ENCODE data around the gene HELLS.
"Not testable (repeated sequence)": the region's sequence is repeated elsewhere in the genome, so short reads cannot be mapped to it uniquely, and the experiment has no call there.

DNA sequence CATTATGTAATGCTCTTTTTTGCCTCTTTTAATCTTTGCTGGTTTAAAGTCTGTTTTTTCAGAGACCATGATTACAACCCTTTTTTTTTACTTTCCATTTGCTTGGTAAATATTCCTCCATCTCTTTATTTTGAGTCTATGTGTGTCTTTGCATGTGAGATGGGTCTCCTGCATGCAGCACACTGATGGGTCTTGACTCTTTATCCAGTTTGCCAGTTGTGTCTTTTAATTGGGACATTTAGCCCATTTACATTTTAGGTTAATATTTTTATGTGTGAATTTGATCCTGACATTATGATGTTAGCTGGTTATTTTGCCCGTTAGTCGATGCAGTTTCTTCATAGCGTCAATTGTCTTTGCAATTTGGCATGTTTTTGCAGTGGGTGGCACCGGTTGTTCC is 92.5 kb downstream of the HELLS start:
- TF ChIP-seq, protein P1, sequence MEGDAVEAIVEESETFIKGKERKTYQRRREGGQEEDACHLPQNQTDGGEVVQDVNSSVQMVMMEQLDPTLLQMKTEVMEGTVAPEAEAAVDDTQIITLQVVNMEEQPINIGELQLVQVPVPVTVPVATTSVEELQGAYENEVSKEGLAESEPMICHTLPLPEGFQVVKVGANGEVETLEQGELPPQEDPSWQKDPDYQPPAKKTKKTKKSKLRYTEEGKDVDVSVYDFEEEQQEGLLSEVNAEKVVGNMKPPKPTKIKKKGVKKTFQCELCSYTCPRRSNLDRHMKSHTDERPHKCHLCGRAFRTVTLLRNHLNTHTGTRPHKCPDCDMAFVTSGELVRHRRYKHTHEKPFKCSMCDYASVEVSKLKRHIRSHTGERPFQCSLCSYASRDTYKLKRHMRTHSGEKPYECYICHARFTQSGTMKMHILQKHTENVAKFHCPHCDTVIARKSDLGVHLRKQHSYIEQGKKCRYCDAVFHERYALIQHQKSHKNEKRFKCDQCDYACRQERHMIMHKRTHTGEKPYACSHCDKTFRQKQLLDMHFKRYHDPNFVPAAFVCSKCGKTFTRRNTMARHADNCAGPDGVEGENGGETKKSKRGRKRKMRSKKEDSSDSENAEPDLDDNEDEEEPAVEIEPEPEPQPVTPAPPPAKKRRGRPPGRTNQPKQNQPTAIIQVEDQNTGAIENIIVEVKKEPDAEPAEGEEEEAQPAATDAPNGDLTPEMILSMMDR (IDR thresholded peaks at IDR 0.05): not testable (repeated sequence)
- TF ChIP-seq POLR2A, POLR2AphosphoS5 (IDR thresholded peaks at IDR 0.05): not testable (repeated sequence)
